ENCODE data around the gene GLCCI1. TPM values are rescaled to one million over a fixed set of nuclear protein-coding genes. Genes with fewer than 3 reads are reported as not detected.

The GLCCI1 gene
- total and polyA plus RNA-seq, 10 of the 15 experiments (the other 5 are each of a cell fraction or from before 2014, with no cell fraction given): 12.6 to 92.0 (median 27.6) TPM

- TF ChIP-seq BCL11A (IDR thresholded peaks at IDR 0.05; ENCODE audit: low read depth, low read length): peak; percentile 88
- TF ChIP-seq RFX5 (IDR thresholded peaks at IDR 0.05; ENCODE audit: low read depth, low read length): no peak
- peak; percentile 89 to 92 for TF ChIP-seq IKZF2 (IDR thresholded peaks at IDR 0.05)
- peak in 1 of 2 experiments; percentile 89; a peak in 2 of 4 replicates for TF ChIP-seq SRF (IDR thresholded peaks at IDR 0.05; ENCODE audit: low read depth in 2 of 2, low read length in 2 of 2)
- no peak; the same call in none of the 2 replicates for TF ChIP-seq GATAD2B (conservative IDR thresholded peaks at IDR 0.05; ENCODE audit: low read depth)
- 0 out of 2 replicates have a peak, but pooled peaks have one; percentile 33 for TF ChIP-seq YY1 (IDR thresholded peaks at IDR 0.05; ENCODE audit: low read depth, low read length)
- TF ChIP-seq RB1 (IDR thresholded peaks at IDR 0.05; ENCODE audit: borderline replicate concordance): no peak
- TF ChIP-seq ZNF622 (IDR thresholded peaks at IDR 0.05): no peak
- no peak for TF ChIP-seq FOS (IDR thresholded peaks at IDR 0.05; ENCODE audit: borderline replicate concordance, extremely low read depth, insufficient read length)
- no peak for TF ChIP-seq JUND (IDR thresholded peaks at IDR 0.05; ENCODE audit: low read depth, low read length)
- TF ChIP-seq ZNF274 (IDR thresholded peaks at IDR 0.05; ENCODE audit: insufficient read depth, insufficient read length): no peak
- TF ChIP-seq FOXK2 (IDR thresholded peaks at IDR 0.05): no peak
- TF ChIP-seq SREBF1 (IDR thresholded peaks at IDR 0.05; ENCODE audit: low read length): no peak
- no peak for TF ChIP-seq CHD2 (IDR thresholded peaks at IDR 0.05; ENCODE audit: borderline replicate concordance, low read depth, low read length)
- TF ChIP-seq, protein P1, sequence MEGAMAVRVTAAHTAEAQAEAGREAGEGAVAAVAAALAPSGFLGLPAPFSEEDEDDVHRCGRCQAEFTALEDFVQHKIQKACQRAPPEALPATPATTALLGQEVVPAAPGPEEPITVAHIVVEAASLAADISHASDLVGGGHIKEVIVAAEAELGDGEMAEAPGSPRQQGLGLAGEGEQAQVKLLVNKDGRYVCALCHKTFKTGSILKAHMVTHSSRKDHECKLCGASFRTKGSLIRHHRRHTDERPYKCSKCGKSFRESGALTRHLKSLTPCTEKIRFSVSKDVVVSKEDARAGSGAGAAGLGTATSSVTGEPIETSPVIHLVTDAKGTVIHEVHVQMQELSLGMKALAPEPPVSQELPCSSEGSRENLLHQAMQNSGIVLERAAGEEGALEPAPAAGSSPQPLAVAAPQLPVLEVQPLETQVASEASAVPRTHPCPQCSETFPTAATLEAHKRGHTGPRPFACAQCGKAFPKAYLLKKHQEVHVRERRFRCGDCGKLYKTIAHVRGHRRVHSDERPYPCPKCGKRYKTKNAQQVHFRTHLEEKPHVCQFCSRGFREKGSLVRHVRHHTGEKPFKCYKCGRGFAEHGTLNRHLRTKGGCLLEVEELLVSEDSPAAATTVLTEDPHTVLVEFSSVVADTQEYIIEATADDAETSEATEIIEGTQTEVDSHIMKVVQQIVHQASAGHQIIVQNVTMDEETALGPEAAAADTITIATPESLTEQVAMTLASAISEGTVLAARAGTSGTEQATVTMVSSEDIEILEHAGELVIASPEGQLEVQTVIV (IDR thresholded peaks at IDR 0.05; ENCODE audit: borderline replicate concordance, partially characterized antibody): no peak
- peak; percentile 56; the same call in 1 of the 2 replicates for TF ChIP-seq CBX5 (IDR thresholded peaks at IDR 0.05; ENCODE audit: low read depth)
- no peak for TF ChIP-seq PBX3 (IDR thresholded peaks at IDR 0.05; ENCODE audit: insufficient replicate concordance, low read depth, low read length)
- TF ChIP-seq, protein P2, sequence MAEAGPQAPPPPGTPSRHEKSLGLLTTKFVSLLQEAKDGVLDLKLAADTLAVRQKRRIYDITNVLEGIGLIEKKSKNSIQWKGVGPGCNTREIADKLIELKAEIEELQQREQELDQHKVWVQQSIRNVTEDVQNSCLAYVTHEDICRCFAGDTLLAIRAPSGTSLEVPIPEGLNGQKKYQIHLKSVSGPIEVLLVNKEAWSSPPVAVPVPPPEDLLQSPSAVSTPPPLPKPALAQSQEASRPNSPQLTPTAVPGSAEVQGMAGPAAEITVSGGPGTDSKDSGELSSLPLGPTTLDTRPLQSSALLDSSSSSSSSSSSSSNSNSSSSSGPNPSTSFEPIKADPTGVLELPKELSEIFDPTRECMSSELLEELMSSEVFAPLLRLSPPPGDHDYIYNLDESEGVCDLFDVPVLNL (IDR thresholded peaks at IDR 0.05; ENCODE audit: low read depth, low read length): no peak
- TF ChIP-seq CUX1 (IDR thresholded peaks at IDR 0.05; ENCODE audit: insufficient replicate concordance, low read depth, low read length): no peak
- TF ChIP-seq RUNX3 (IDR thresholded peaks at IDR 0.05; ENCODE audit: low read length): peak; percentile 98
These were observed 147.2 kb downstream of the GLCCI1 start (continued) for GRCh38 chr7:8115547-8116402.
